SK-N-SH treated with all-trans-retinoic acid at 6 μM for 48 hours (cell line): ENCODE results near the gene SPATA6L.

ENCODE experiments used
- ARNTL ChIP-seq: fragments of 450-650 bp; formaldehyde crosslinking; IDR thresholded peaks from 2 replicates; pipeline ENCODE4 v1.5.0; 2020; ENCODE audit warnings: low read depth, mild to moderate bottlenecking, moderate library complexity, borderline replicate concordance
- BACH2 ChIP-seq: fragments of 250-450 bp; sonication (Bioruptor Pico); IDR thresholded peaks from 2 replicates; pipeline ENCODE4 v1.9.0; 2021; ENCODE audit warnings: mild to moderate bottlenecking, borderline replicate concordance
- ISL1 ChIP-seq: fragments of 250-450 bp; sonication (Bioruptor Pico); IDR thresholded peaks from 2 replicates; pipeline ENCODE4 v2.1.2; 2022; ENCODE audit warnings: mild to moderate bottlenecking, moderate library complexity
- TOX ChIP-seq: fragments of 250-450 bp; sonication (Bioruptor Pico); IDR thresholded peaks from 2 replicates; pipeline ENCODE4 v1.8.0; 2021; ENCODE audit warnings: mild to moderate bottlenecking, moderate library complexity, borderline replicate concordance
- ZFP3 ChIP-seq: fragments of 250-450 bp; sonication (Bioruptor Pico); IDR thresholded peaks from 2 replicates; pipeline ENCODE4 v1.5.0; 2020; ENCODE audit warnings: mild to moderate bottlenecking, moderate library complexity
- ZFP30 ChIP-seq: fragments of 450-650 bp; formaldehyde crosslinking; IDR thresholded peaks from 2 replicates; pipeline ENCODE4 v1.5.0; 2022; ENCODE audit warnings: mild to moderate bottlenecking, moderate library complexity
- TF ChIP-seq, protein P1 (sequence below): fragments of 250-450 bp; sonication (Bioruptor Pico); IDR thresholded peaks from 2 replicates; pipeline ENCODE4 v1.8.0; 2021; ENCODE audit warnings: low read depth, mild to moderate bottlenecking, moderate library complexity, borderline replicate concordance
- TF ChIP-seq, protein P2 (sequence below): fragments of 250-450 bp; sonication (Bioruptor Pico); IDR thresholded peaks from 2 replicates; pipeline ENCODE4 v1.5.0; 2020; ENCODE audit warnings: mild to moderate bottlenecking, moderate library complexity
- TF ChIP-seq, protein P3 (sequence below): fragments of 250-450 bp; sonication (Bioruptor Pico); IDR thresholded peaks from 2 replicates; pipeline ENCODE4 v1.8.0; 2020; ENCODE audit warnings: mild to moderate bottlenecking, moderate library complexity, borderline replicate concordance

DNA sequence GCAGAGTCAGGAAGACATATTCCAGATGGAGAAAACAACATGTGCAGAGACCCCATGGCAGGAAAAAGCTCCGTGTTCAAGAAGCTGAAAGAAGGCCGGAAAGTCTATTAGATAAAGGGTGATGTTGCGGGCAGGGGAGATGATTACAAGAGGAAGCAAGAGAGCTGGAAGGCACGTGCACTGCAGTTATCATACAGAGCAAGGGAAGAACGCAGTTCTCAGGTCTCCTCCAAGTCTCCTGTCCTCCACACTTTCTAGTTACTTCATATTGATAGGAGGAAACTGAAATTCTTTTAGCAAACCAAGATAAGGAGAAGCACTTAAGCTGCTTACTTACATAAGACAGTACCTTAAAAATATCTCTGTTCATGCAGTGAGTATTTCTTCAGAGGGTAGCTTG lies 62.5 kb downstream of the SPATA6L start:
- TF ChIP-seq, protein P1, sequence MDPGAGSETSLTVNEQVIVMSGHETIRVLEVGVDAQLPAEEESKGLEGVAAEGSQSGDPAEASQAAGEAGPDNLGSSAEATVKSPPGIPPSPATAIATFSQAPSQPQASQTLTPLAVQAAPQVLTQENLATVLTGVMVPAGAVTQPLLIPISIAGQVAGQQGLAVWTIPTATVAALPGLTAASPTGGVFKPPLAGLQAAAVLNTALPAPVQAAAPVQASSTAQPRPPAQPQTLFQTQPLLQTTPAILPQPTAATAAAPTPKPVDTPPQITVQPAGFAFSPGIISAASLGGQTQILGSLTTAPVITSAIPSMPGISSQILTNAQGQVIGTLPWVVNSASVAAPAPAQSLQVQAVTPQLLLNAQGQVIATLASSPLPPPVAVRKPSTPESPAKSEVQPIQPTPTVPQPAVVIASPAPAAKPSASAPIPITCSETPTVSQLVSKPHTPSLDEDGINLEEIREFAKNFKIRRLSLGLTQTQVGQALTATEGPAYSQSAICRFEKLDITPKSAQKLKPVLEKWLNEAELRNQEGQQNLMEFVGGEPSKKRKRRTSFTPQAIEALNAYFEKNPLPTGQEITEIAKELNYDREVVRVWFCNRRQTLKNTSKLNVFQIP (CRISPR knock-in tag), result no peak
- TF ChIP-seq, protein P2, sequence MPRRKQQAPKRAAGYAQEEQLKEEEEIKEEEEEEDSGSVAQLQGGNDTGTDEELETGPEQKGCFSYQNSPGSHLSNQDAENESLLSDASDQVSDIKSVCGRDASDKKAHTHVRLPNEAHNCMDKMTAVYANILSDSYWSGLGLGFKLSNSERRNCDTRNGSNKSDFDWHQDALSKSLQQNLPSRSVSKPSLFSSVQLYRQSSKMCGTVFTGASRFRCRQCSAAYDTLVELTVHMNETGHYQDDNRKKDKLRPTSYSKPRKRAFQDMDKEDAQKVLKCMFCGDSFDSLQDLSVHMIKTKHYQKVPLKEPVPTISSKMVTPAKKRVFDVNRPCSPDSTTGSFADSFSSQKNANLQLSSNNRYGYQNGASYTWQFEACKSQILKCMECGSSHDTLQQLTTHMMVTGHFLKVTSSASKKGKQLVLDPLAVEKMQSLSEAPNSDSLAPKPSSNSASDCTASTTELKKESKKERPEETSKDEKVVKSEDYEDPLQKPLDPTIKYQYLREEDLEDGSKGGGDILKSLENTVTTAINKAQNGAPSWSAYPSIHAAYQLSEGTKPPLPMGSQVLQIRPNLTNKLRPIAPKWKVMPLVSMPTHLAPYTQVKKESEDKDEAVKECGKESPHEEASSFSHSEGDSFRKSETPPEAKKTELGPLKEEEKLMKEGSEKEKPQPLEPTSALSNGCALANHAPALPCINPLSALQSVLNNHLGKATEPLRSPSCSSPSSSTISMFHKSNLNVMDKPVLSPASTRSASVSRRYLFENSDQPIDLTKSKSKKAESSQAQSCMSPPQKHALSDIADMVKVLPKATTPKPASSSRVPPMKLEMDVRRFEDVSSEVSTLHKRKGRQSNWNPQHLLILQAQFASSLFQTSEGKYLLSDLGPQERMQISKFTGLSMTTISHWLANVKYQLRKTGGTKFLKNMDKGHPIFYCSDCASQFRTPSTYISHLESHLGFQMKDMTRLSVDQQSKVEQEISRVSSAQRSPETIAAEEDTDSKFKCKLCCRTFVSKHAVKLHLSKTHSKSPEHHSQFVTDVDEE (CRISPR knock-in tag), result no peak
- TF ChIP-seq, protein P3, sequence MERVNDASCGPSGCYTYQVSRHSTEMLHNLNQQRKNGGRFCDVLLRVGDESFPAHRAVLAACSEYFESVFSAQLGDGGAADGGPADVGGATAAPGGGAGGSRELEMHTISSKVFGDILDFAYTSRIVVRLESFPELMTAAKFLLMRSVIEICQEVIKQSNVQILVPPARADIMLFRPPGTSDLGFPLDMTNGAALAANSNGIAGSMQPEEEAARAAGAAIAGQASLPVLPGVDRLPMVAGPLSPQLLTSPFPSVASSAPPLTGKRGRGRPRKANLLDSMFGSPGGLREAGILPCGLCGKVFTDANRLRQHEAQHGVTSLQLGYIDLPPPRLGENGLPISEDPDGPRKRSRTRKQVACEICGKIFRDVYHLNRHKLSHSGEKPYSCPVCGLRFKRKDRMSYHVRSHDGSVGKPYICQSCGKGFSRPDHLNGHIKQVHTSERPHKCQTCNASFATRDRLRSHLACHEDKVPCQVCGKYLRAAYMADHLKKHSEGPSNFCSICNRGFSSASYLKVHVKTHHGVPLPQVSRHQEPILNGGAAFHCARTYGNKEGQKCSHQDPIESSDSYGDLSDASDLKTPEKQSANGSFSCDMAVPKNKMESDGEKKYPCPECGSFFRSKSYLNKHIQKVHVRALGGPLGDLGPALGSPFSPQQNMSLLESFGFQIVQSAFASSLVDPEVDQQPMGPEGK (CRISPR knock-in tag), result no peak
- TF ChIP-seq ZFP3 (CRISPR knock-in tag) (no peak), ARNTL (CRISPR knock-in tag) (no peak), BACH2 (CRISPR knock-in tag) (no peak), TOX (no peak), ISL1 (CRISPR knock-in tag) (no peak), ZFP30 (CRISPR knock-in tag) (no peak)
